EL (cell line): ENCODE data around the gene VCAN.

Experiments used
- DNase-seq: peaks from one replicate; pipeline ENCODE4 v3.0.0-alpha.2; 2016

VCAN gene

GRCh38 chr5:83503662-83504061, 32.1 kb downstream of the VCAN start:
- DNase-seq: no peak

- DNase-seq: no peak
These were observed 35.9 kb downstream of the VCAN start for GRCh38 chr5:83507431-83507830.

- peak; percentile 6 for DNase-seq
These were observed 38.0 kb downstream of the VCAN start for GRCh38 chr5:83509540-83509939.

GRCh38 chr5:83510260-83510659, 38.7 kb downstream of the VCAN start:
- no peak for DNase-seq

- no peak for DNase-seq
These were observed 40.7 kb downstream of the VCAN start for GRCh38 chr5:83512061-83512745.

- no peak for DNase-seq
These were observed 41.5 kb downstream of the VCAN start for GRCh38 chr5:83513081-83513480.

- DNase-seq: no peak
These were observed 41.9 kb downstream of the VCAN start for GRCh38 chr5:83513491-83513890.

- no peak for DNase-seq
These were observed 44.8 kb downstream of the VCAN start for GRCh38 chr5:83516377-83516776.

GRCh38 chr5:83517072-83517687, 45.6 kb downstream of the VCAN start:
- DNase-seq: no peak

GRCh38 chr5:83517688-83518085, 46.1 kb downstream of the VCAN start:
- no peak for DNase-seq

- no peak for DNase-seq
These were observed 46.9 kb downstream of the VCAN start for GRCh38 chr5:83518319-83519061.

GRCh38 chr5:83522446-83522845, 50.9 kb downstream of the VCAN start:
- DNase-seq: no peak

- no peak for DNase-seq
These were observed 52.4 kb downstream of the VCAN start for GRCh38 chr5:83523929-83524328.

GRCh38 chr5:83524345-83524744, 52.8 kb downstream of the VCAN start:
- DNase-seq: no peak

GRCh38 chr5:83524991-83525390, 53.4 kb downstream of the VCAN start:
- no peak for DNase-seq

- no peak for DNase-seq
These were observed 54.7 kb downstream of the VCAN start for GRCh38 chr5:83526289-83526688.

- DNase-seq: no peak
These were observed 55.7 kb downstream of the VCAN start for GRCh38 chr5:83527221-83527620.

- DNase-seq: no peak
These were observed 56.3 kb downstream of the VCAN start for GRCh38 chr5:83527722-83528438.

GRCh38 chr5:83528439-83528769, 56.9 kb downstream of the VCAN start:
- no peak for DNase-seq

GRCh38 chr5:83530193-83530592, 58.6 kb downstream of the VCAN start:
- DNase-seq: no peak

GRCh38 chr5:83531661-83532060, 60.1 kb downstream of the VCAN start:
- DNase-seq: no peak

- no peak for DNase-seq
These were observed 67.4 kb downstream of the VCAN start for GRCh38 chr5:83538786-83539462.

GRCh38 chr5:83539463-83539790, 67.9 kb downstream of the VCAN start:
- no peak for DNase-seq
